Measurements from ENCODE around the gene CCDC82. TPM values are rescaled to one million over a fixed set of nuclear protein-coding genes. Genes with fewer than 3 reads are reported as not detected.
A peak's percentile ranks its signal among the peaks of the same experiment; 100 is the strongest.

The CCDC82 gene
- total and polyA plus RNA-seq, 2 donors: 15.8 to 63.6 TPM

DNA sequence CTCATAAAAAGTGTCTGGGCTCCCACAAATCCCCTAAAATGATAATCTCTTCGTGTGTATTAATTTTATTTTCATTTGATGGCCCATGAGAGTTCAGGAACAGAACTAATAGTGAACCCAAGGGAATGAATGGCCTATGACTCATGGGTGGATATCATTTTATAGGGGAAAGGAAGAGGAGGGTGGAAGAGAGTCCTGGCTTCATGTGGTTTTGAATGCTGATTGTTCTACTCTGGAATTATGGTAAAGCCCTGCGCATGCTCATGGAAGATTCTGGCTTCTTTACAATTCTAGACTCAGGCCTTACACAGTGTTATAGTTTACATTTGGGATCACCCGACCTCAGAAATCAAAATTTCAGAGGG lies 82.0 kb downstream of the CCDC82 start:
- no peaks in the 10 kb centered on the region for H3K36me3 ChIP-seq (ENCODE audit: control insufficient read depth in 2 of 2, insufficient read depth in 2 of 2, low read length in 1 of 2)
- peak overlapping the region in 1 of 2 donors; percentile 67 for H3K27ac ChIP-seq (ENCODE audit: low read depth in 1 of 2, low read length in 1 of 2)
- WGBS: 94% methylated on average over 3 of the region's 3 CpGs
- H3K4me3 ChIP-seq (ENCODE audit: low read length in 2 of 2): no peak overlapping the region
- H3K9me3 ChIP-seq (ENCODE audit: control insufficient read depth in 2 of 2, insufficient read depth in 1 of 2, low read length in 1 of 2): no peaks in the 10 kb centered on the region
- DNase-seq (ENCODE audit: low read depth in 6 of 9, low spot score in 9 of 9): no peak
- peaks cover 3 to 7% of the 10 kb centered on the region in 2 donors for H3K4me1 ChIP-seq (ENCODE audit: control insufficient read depth in 2 of 2, insufficient read depth in 2 of 2, low read length in 2 of 2)
- no peaks in the 10 kb centered on the region for H3K27me3 ChIP-seq (ENCODE audit: control insufficient read depth in 2 of 2, insufficient read depth in 1 of 2, low read length in 1 of 2)

DNA sequence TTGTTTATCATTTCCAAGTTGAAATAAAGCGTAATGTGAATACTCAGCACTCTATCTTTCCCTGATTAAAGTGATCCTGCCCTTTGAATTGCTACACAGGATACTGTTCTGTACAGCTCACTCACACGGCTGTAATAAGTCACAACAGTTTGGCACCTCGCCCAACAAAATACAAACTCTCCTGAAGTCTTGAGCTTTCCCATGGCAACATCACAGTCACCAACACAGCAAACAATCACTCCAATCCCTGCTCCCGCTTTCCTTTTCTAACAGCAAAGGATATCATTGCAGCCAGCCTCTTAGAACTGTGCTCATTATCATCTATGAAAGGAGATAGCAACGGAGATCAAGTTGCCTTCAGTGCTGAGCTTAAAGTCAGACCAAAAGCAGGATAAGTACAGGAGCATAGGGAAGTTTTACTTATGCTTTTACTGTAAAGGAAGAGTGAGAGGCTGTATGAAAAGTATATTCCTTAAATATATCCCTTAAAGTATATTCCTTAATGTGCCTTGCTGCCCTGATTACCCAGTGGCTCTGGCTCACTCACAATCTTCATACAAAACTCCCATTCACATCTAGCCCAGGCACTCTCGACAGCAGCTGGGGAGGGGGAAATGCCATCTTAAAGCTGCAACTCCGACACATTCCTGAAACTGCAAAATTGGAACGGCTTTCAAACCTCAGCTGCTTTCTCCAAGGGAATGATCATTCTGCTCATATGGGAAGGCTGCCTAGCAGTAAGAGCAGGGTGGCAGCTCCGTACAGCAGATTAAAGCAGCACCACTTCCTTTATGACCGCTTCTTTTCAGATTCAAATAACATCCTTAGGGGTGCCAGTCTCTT lies 82.6 kb downstream of the CCDC82 start:
- peak in 2 of 9 donors; percentile 13 to 48 for DNase-seq (ENCODE audit: low read depth in 6 of 9, low spot score in 9 of 9)
- no peaks in the 10 kb centered on the region for H3K27me3 ChIP-seq (ENCODE audit: control insufficient read depth in 2 of 2, insufficient read depth in 1 of 2, low read length in 1 of 2)
- no peaks in the 10 kb centered on the region for H3K9me3 ChIP-seq (ENCODE audit: control insufficient read depth in 2 of 2, insufficient read depth in 1 of 2, low read length in 1 of 2)
- no peaks in the 10 kb centered on the region for H3K36me3 ChIP-seq (ENCODE audit: control insufficient read depth in 2 of 2, insufficient read depth in 2 of 2, low read length in 1 of 2)
- WGBS: 79% methylated on average over 10 of the region's 10 CpGs
- no peak overlapping the region for H3K4me3 ChIP-seq (ENCODE audit: low read length in 2 of 2)
- H3K27ac ChIP-seq (ENCODE audit: low read depth in 1 of 2, low read length in 1 of 2): peak overlapping the region; percentile 78 to 85
- H3K4me1 ChIP-seq (ENCODE audit: control insufficient read depth in 2 of 2, insufficient read depth in 2 of 2, low read length in 2 of 2): peaks cover 3 to 7% of the 10 kb centered on the region in 2 donors

DNA sequence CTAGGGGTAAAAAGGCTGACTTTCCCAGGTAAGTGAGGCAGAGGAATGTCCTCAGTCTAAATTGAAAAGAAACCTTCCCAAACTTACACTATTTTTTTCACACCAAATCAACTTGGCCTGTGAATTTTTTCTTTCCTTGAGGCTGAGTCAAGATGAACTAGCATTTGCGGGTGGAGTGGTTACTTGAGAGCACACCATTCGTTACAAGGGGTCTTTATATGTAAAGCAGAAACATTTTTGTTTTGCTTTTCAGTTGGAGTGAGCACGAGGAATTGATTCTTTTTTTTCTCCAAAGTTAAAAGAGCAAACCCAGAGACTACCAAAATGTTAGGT lies 83.1 kb downstream of the CCDC82 start:
- no peaks in the 10 kb centered on the region for H3K36me3 ChIP-seq (ENCODE audit: control insufficient read depth in 2 of 2, insufficient read depth in 2 of 2, low read length in 1 of 2)
- peaks cover 3 to 7% of the 10 kb centered on the region in 2 donors for H3K4me1 ChIP-seq (ENCODE audit: control insufficient read depth in 2 of 2, insufficient read depth in 2 of 2, low read length in 2 of 2)
- H3K4me3 ChIP-seq (ENCODE audit: low read length in 2 of 2): no peak overlapping the region
- no peak for DNase-seq (ENCODE audit: low read depth in 6 of 9, low spot score in 9 of 9)
- no peaks in the 10 kb centered on the region for H3K9me3 ChIP-seq (ENCODE audit: control insufficient read depth in 2 of 2, insufficient read depth in 1 of 2, low read length in 1 of 2)
- WGBS: 75% methylated on average over 3 of the region's 3 CpGs
- no peaks in the 10 kb centered on the region for H3K27me3 ChIP-seq (ENCODE audit: control insufficient read depth in 2 of 2, insufficient read depth in 1 of 2, low read length in 1 of 2)
- peak overlapping the region in 1 of 2 donors; percentile 78 for H3K27ac ChIP-seq (ENCODE audit: low read depth in 1 of 2, low read length in 1 of 2)

DNA sequence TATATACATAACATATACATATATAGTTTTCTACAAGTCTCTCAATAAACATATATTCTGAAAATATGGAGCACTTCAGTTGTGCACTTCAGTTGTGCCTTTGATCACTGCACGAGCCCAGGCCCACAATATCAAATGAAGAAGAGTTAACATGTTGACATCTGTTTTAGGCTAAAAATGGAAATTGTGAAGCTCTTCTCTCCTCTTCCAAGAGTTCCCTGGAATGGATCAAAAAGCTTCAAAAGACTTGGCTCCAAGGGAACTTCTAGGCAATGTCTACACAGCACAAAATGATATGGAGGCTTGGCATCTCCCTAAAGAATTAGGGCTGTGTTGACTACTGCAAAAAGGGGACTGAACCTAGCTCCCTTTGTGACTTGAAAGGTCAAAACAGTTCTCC lies 83.6 kb downstream of the CCDC82 start:
- H3K27me3 ChIP-seq (ENCODE audit: control insufficient read depth in 2 of 2, insufficient read depth in 1 of 2, low read length in 1 of 2): no peaks in the 10 kb centered on the region
- H3K27ac ChIP-seq (ENCODE audit: low read depth in 1 of 2, low read length in 1 of 2): peak overlapping the region; percentile 3 to 78
- no peaks in the 10 kb centered on the region for H3K9me3 ChIP-seq (ENCODE audit: control insufficient read depth in 2 of 2, insufficient read depth in 1 of 2, low read length in 1 of 2)
- no peaks in the 10 kb centered on the region for H3K36me3 ChIP-seq (ENCODE audit: control insufficient read depth in 2 of 2, insufficient read depth in 2 of 2, low read length in 1 of 2)
- peaks cover 3 to 7% of the 10 kb centered on the region in 2 donors for H3K4me1 ChIP-seq (ENCODE audit: control insufficient read depth in 2 of 2, insufficient read depth in 2 of 2, low read length in 2 of 2)
- no peak overlapping the region for H3K4me3 ChIP-seq (ENCODE audit: low read length in 2 of 2)
- no peak for DNase-seq (ENCODE audit: low read depth in 6 of 9, low spot score in 9 of 9)
- WGBS: 81% methylated on average over 1 of the region's 1 CpG

DNA sequence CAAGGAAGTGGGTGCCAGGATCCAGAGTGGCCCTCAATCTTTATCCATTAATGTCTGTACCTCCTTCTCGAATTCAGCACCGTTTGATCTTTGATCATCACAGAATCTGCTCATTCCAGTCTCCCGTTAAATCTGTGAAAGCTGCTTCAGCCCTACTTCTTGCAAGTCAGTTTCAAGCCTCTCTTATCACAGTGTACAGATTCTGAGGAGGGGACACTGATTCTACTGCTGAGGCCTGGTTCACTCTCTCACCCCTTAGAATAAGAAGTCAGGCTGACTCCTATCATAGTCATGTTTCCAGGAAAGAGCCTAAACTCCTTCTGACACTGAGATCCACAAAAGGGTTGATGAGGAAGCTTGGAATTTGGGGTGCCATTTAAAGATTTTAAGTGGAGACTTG lies 85.7 kb downstream of the CCDC82 start:
- H3K36me3 ChIP-seq (ENCODE audit: control insufficient read depth in 2 of 2, insufficient read depth in 2 of 2, low read length in 1 of 2): peaks cover 0 to 5% of the 10 kb centered on the region in 2 donors
- H3K4me1 ChIP-seq (ENCODE audit: control insufficient read depth in 2 of 2, insufficient read depth in 2 of 2, low read length in 2 of 2): peaks cover 3 to 9% of the 10 kb centered on the region in 2 donors
- WGBS: 98% methylated on average over 3 of the region's 3 CpGs
- H3K27ac ChIP-seq (ENCODE audit: low read depth in 1 of 2, low read length in 1 of 2): no peak overlapping the region
- H3K4me3 ChIP-seq (ENCODE audit: low read length in 2 of 2): no peak overlapping the region
- H3K27me3 ChIP-seq (ENCODE audit: control insufficient read depth in 2 of 2, insufficient read depth in 1 of 2, low read length in 1 of 2): no peaks in the 10 kb centered on the region
- H3K9me3 ChIP-seq (ENCODE audit: control insufficient read depth in 2 of 2, insufficient read depth in 1 of 2, low read length in 1 of 2): no peaks in the 10 kb centered on the region
- no peak for DNase-seq (ENCODE audit: low read depth in 6 of 9, low spot score in 9 of 9)

DNA sequence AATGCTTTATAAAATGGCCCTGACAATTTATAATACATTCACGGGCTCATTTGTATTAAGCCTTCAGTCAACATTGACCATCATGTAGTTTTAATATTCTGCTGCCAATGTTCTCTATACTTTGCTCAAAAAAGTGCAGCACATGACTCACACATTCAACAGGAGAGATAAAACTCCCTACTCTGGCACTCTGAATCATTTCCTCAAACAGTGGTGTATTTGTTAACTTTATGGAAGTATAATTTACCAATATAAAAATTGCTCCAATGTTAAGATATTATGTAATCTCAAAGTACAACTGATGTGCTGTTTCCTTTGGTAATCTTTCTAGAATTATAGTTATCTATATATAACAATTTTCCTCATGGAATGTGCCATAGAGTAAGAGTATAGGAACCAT lies 86.6 kb downstream of the CCDC82 start:
- Histone ChIP-seq H3K9me3 (ENCODE audit: control insufficient read depth in 2 of 2, insufficient read depth in 1 of 2, low read length in 1 of 2) (no peaks in the 10 kb centered on the region), H3K36me3 (ENCODE audit: control insufficient read depth in 2 of 2, insufficient read depth in 2 of 2, low read length in 1 of 2) (peaks cover 0 to 5% of the 10 kb centered on the region in 2 donors), H3K4me1 (ENCODE audit: control insufficient read depth in 2 of 2, insufficient read depth in 2 of 2, low read length in 2 of 2) (peaks cover 3 to 9% of the 10 kb centered on the region in 2 donors), H3K27ac (ENCODE audit: low read depth in 1 of 2, low read length in 1 of 2) (no peak overlapping the region), H3K4me3 (ENCODE audit: low read length in 2 of 2) (no peak overlapping the region), H3K27me3 (ENCODE audit: control insufficient read depth in 2 of 2, insufficient read depth in 1 of 2, low read length in 1 of 2) (no peaks in the 10 kb centered on the region)
- no peak for DNase-seq (ENCODE audit: low read depth in 6 of 9, low spot score in 9 of 9)
- WGBS: 88% methylated on average over 1 of the region's 1 CpG

Other genes starting within 250 kb of the CCDC82 start
- gene MAML2, start 46.7 kb downstream of the CCDC82 start, total RNA-seq: 9.8 TPM
- 7.9 TPM for gene MAML2, start 46.7 kb downstream of the CCDC82 start, polyA plus RNA-seq
- gene JRKL, start 101 bp upstream of the CCDC82 start, total RNA-seq: 7.6 TPM
- gene JRKL, start 101 bp upstream of the CCDC82 start, polyA plus RNA-seq: 12.7 TPM

Data from thymus (tissue), 11 donors.